HEK293 (cell line): ENCODE measurements around the gene ACTRT2.

Experiments
- CTCF ChIA-PET: fragments of 350-600 bp; formaldehyde crosslinking; extraction: SDS; loops from one replicate; lab custom pipeline; 2021; ENCODE audit warnings: antibody characterized with exemption; lab: Yijun Ruan, JAX
- POLR2A ChIA-PET: fragments of 300-600 bp; formaldehyde crosslinking; extraction: SDS; loops from one replicate; lab custom pipeline; 2020; ENCODE audit warnings: antibody characterized with exemption, inconsistent platforms; lab: Yijun Ruan, JAX
- H3K27ac ChIP-seq: fragments of 200-500 bp; sonication (Bioruptor generic); 2 replicates; pipeline ENCODE4 v1.5.1; 2014; ENCODE audit warnings: low read depth, low read length, control low read depth, inconsistent platforms; ENCODE audit errors: extremely low read depth
- H3K36me3 ChIP-seq, 2 experiments: fragments of 200-500 bp in 1 of 2; sonication (Bioruptor generic) in 1 of 2; 1 replicate in 1 of 2; 2 replicates in 1 of 2; pipeline ENCODE4 v1.5.1; 2014 to 2017; ENCODE audit warnings: inconsistent platforms in 2 of 2, low read length in 2 of 2; ENCODE audit not compliant: control insufficient read depth in 2 of 2, insufficient read depth in 1 of 2
- H3K4me1 ChIP-seq: fragments of 200-500 bp; sonication (Bioruptor generic); 2 replicates; pipeline ENCODE4 v1.5.1; 2014; ENCODE audit warnings: mild to moderate bottlenecking, low read length, inconsistent platforms; ENCODE audit not compliant: control insufficient read depth, insufficient read depth
- H3K4me3 ChIP-seq: 2 replicates; pipeline ENCODE4 v1.5.1; 2011; ENCODE audit warnings: low read depth, mild to moderate bottlenecking, control low read depth, low read length, moderate library complexity
- H3K9me3 ChIP-seq: fragments of 200-500 bp; sonication (Bioruptor generic); 2 replicates; pipeline ENCODE4 v1.5.1; 2014; ENCODE audit warnings: low read depth, low read length, inconsistent platforms; ENCODE audit not compliant: control insufficient read depth, insufficient read depth
- BCL11B ChIP-seq: fragments of 450-650 bp; formaldehyde crosslinking; IDR thresholded peaks from 2 replicates; pipeline ENCODE4 v1.5.1; 2016; ENCODE audit warnings: low read depth, missing biosample characterization, missing genetic modification characterization
- PRDM2 ChIP-seq: fragments of 450-650 bp; formaldehyde crosslinking; IDR thresholded peaks from 2 replicates; pipeline ENCODE4 v1.5.1; 2016; ENCODE audit warnings: missing biosample characterization, missing genetic modification characterization, borderline replicate concordance
- PRDM6 ChIP-seq: fragments of 450-650 bp; formaldehyde crosslinking; IDR thresholded peaks from 2 replicates; pipeline ENCODE4 v1.5.1; 2017; ENCODE audit warnings: missing biosample characterization, missing genetic modification characterization
- ZBTB8A ChIP-seq: fragments of 450-650 bp; formaldehyde crosslinking; IDR thresholded peaks from 2 replicates; pipeline ENCODE4 v1.5.1; 2016; ENCODE audit warnings: missing biosample characterization, missing genetic modification characterization
- ZEB2 ChIP-seq: fragments of 450-650 bp; formaldehyde crosslinking; IDR thresholded peaks from 2 replicates; pipeline ENCODE4 v1.5.1; 2016; ENCODE audit warnings: missing biosample characterization, missing genetic modification characterization
- ZFP37 ChIP-seq: fragments of 450-650 bp; formaldehyde crosslinking; IDR thresholded peaks from 2 replicates; pipeline ENCODE4 v1.5.1; 2016; ENCODE audit warnings: missing biosample characterization, missing genetic modification characterization
- ZNF280C ChIP-seq: fragments of 450-650 bp; formaldehyde crosslinking; IDR thresholded peaks from 2 replicates; pipeline ENCODE4 v1.5.1; 2016; ENCODE audit warnings: missing biosample characterization, missing genetic modification characterization
- ZNF626 ChIP-seq: fragments of 450-650 bp; sonication (Bioruptor Pico); formaldehyde crosslinking; IDR thresholded peaks from 2 replicates; pipeline ENCODE4 v1.5.1; 2018; ENCODE audit warnings: missing biosample characterization, missing genetic modification characterization, inconsistent platforms
- ZNF707 ChIP-seq: fragments of 450-650 bp; formaldehyde crosslinking; IDR thresholded peaks from 2 replicates; pipeline ENCODE4 v1.5.1; 2016; ENCODE audit warnings: missing biosample characterization, missing genetic modification characterization
- ZSCAN30 ChIP-seq: fragments of 450-650 bp; IDR thresholded peaks from 2 replicates; pipeline ENCODE4 v1.5.1; 2018; ENCODE audit warnings: missing biosample characterization, mild to moderate bottlenecking, missing genetic modification characterization, moderate library complexity
- TF ChIP-seq, protein P1 (sequence below): fragments of 450-650 bp; formaldehyde crosslinking; IDR thresholded peaks from 2 replicates; pipeline ENCODE4 v1.5.1; 2016; ENCODE audit warnings: missing biosample characterization, missing genetic modification characterization
- TF ChIP-seq, protein P2 (sequence below): fragments of 450-650 bp; formaldehyde crosslinking; IDR thresholded peaks from 2 replicates; pipeline ENCODE4 v1.5.1; 2017; ENCODE audit warnings: missing biosample characterization, missing genetic modification characterization
- TF ChIP-seq, protein P3 (sequence below): fragments of 450-650 bp; formaldehyde crosslinking; IDR thresholded peaks from 2 replicates; pipeline ENCODE4 v1.5.1; 2017; ENCODE audit warnings: missing biosample characterization, missing genetic modification characterization
- TF ChIP-seq, protein P4 (sequence below): fragments of 450-650 bp; formaldehyde crosslinking; IDR thresholded peaks from 2 replicates; pipeline ENCODE4 v1.5.1; 2016; ENCODE audit warnings: missing biosample characterization, missing genetic modification characterization, low read depth

ACTRT2 gene

GRCh38 chr1:2975466-2976179 lies 45.6 kb upstream of the ACTRT2 start (continued):
- TF ChIP-seq PRDM2 (tag by site-specific recombination) = no peak
- TF ChIP-seq ZBTB8A = peak; percentile 58; the same call in 1 of the 2 replicates
- TF ChIP-seq PRDM6 = peak; percentile 97
- no peak for TF ChIP-seq ZNF707 (tag by site-specific recombination)

- no peaks in the 10 kb centered on the region for H3K9me3 ChIP-seq
- TF ChIP-seq BCL11B (no peak), ZEB2 (tag by site-specific recombination) (0 out of 2 replicates have a peak, but pooled peaks have one; percentile 41), ZNF280C (tag by site-specific recombination) (no peak), ZFP37 (tag by site-specific recombination) (no peak), ZSCAN30 (tag by site-specific recombination) (no peak), ZNF626 (tag by site-specific recombination) (no peak)
- TF ChIP-seq, protein P1, sequence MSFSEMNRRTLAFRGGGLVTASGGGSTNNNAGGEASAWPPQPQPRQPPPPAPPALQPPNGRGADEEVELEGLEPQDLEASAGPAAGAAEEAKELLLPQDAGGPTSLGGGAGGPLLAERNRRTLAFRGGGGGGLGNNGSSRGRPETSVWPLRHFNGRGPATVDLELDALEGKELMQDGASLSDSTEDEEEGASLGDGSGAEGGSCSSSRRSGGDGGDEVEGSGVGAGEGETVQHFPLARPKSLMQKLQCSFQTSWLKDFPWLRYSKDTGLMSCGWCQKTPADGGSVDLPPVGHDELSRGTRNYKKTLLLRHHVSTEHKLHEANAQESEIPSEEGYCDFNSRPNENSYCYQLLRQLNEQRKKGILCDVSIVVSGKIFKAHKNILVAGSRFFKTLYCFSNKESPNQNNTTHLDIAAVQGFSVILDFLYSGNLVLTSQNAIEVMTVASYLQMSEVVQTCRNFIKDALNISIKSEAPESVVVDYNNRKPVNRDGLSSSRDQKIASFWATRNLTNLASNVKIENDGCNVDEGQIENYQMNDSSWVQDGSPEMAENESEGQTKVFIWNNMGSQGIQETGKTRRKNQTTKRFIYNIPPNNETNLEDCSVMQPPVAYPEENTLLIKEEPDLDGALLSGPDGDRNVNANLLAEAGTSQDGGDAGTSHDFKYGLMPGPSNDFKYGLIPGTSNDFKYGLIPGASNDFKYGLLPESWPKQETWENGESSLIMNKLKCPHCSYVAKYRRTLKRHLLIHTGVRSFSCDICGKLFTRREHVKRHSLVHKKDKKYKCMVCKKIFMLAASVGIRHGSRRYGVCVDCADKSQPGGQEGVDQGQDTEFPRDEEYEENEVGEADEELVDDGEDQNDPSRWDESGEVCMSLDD = 0 out of 2 replicates have a peak, but pooled peaks have one; percentile 7
- TF ChIP-seq, protein P2, sequence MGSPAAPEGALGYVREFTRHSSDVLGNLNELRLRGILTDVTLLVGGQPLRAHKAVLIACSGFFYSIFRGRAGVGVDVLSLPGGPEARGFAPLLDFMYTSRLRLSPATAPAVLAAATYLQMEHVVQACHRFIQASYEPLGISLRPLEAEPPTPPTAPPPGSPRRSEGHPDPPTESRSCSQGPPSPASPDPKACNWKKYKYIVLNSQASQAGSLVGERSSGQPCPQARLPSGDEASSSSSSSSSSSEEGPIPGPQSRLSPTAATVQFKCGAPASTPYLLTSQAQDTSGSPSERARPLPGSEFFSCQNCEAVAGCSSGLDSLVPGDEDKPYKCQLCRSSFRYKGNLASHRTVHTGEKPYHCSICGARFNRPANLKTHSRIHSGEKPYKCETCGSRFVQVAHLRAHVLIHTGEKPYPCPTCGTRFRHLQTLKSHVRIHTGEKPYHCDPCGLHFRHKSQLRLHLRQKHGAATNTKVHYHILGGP = no peak
- TF ChIP-seq, protein P3, sequence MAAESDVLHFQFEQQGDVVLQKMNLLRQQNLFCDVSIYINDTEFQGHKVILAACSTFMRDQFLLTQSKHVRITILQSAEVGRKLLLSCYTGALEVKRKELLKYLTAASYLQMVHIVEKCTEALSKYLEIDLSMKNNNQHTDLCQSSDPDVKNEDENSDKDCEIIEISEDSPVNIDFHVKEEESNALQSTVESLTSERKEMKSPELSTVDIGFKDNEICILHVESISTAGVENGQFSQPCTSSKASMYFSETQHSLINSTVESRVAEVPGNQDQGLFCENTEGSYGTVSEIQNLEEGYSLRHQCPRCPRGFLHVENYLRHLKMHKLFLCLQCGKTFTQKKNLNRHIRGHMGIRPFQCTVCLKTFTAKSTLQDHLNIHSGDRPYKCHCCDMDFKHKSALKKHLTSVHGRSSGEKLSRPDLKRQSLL (tag by site-specific recombination) = no peak
- TF ChIP-seq, protein P4, sequence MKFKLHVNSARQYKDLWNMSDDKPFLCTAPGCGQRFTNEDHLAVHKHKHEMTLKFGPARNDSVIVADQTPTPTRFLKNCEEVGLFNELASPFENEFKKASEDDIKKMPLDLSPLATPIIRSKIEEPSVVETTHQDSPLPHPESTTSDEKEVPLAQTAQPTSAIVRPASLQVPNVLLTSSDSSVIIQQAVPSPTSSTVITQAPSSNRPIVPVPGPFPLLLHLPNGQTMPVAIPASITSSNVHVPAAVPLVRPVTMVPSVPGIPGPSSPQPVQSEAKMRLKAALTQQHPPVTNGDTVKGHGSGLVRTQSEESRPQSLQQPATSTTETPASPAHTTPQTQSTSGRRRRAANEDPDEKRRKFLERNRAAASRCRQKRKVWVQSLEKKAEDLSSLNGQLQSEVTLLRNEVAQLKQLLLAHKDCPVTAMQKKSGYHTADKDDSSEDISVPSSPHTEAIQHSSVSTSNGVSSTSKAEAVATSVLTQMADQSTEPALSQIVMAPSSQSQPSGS (tag by site-specific recombination) = no peak
- POLR2A ChIA-PET = no interaction called here
- no peaks in the 10 kb centered on the region for H3K36me3 ChIP-seq
- H3K27ac ChIP-seq = no peak overlapping the region
- H3K4me3 ChIP-seq = no peak overlapping the region
- H3K4me1 ChIP-seq = peaks cover 3% of the 10 kb centered on the region
- CTCF ChIA-PET = no interaction called here
Observed at GRCh38 chr1:2976180-2976562, 45.1 kb upstream of the ACTRT2 start.
